NCI-H1930 (cell line): ENCODE results near the gene ATG14.
"Not testable (repeated sequence)": the region's sequence is repeated elsewhere in the genome, so short reads cannot be mapped to it uniquely, and the experiment has no call there.

ENCODE experiments used
- DNase-seq, 2 experiments: peaks; one replicate each; lab custom pipeline; 2025; lab: John Stamatoyannopoulos, UW

ATG14 gene

GRCh38 chr14:55411426-55412389, at the start of gene ATG14:
Gene ATG14, minus strand, starts transcription at chr14:55411830. Its CDS starts 8 bp downstream, at chr14:55411822.
- peak; percentile 78 to 80 for DNase-seq

- no peak for DNase-seq
These were observed 47.3 kb upstream of the ATG14 start for GRCh38 chr14:55458800-55459515.

- DNase-seq = no peak
These were observed 45.9 kb upstream of the ATG14 start for GRCh38 chr14:55457496-55457895.

- not testable (repeated sequence) for DNase-seq
These were observed 44.8 kb upstream of the ATG14 start for GRCh38 chr14:55456411-55456810.

GRCh38 chr14:55454264-55455002, 42.8 kb upstream of the ATG14 start:
- peak; percentile 37 to 54 for DNase-seq

- no peak for DNase-seq
These were observed 40.3 kb upstream of the ATG14 start for GRCh38 chr14:55451950-55452349.

GRCh38 chr14:55451398-55451797, 39.8 kb upstream of the ATG14 start:
- DNase-seq = no peak

- DNase-seq = no peak
These were observed 39.4 kb upstream of the ATG14 start for GRCh38 chr14:55450987-55451386.

- DNase-seq = no peak
These were observed 38.9 kb upstream of the ATG14 start for GRCh38 chr14:55450539-55450938.

- no peak for DNase-seq
These were observed 38.5 kb upstream of the ATG14 start for GRCh38 chr14:55450124-55450523.

GRCh38 chr14:55449116-55449515, 37.5 kb upstream of the ATG14 start:
- no peak for DNase-seq

- no peak for DNase-seq
These were observed 36.5 kb upstream of the ATG14 start for GRCh38 chr14:55448141-55448614.

- DNase-seq = no peak
These were observed 35.2 kb upstream of the ATG14 start for GRCh38 chr14:55446833-55447232.

GRCh38 chr14:55446127-55446736, 34.6 kb upstream of the ATG14 start:
- peak; percentile 56 to 62 for DNase-seq

- no peak for DNase-seq
These were observed 29.7 kb upstream of the ATG14 start for GRCh38 chr14:55441286-55441685.

- no peak for DNase-seq
These were observed 28.8 kb upstream of the ATG14 start, which contains the start of gene TBPL2 for GRCh38 chr14:55440385-55440784. Gene TBPL2, minus strand, starts transcription at chr14:55440616. Its CDS starts 167 bp downstream, at chr14:55440449.

GRCh38 chr14:55438066-55438683, 26.5 kb upstream of the ATG14 start:
- peak in 1 of 2 experiments; percentile 21 for DNase-seq

GRCh38 chr14:55436931-55437330, 25.3 kb upstream of the ATG14 start:
- DNase-seq = no peak

- no peak for DNase-seq
These were observed 24.9 kb upstream of the ATG14 start for GRCh38 chr14:55436519-55436918.

GRCh38 chr14:55434805-55435174, 23.2 kb upstream of the ATG14 start:
- DNase-seq = no peak
